GM12801 (cell line): ENCODE measurements around the gene PLXNA4.

ENCODE experiments used
- TF ChIP-seq, protein P1 (sequence below): IDR thresholded peaks from one replicate; pipeline ENCODE4 v1.5.1; 2011; ENCODE audit warnings: control low read depth; ENCODE audit not compliant: insufficient read length; ENCODE audit errors: extremely low read depth

Gene PLXNA4

DNA sequence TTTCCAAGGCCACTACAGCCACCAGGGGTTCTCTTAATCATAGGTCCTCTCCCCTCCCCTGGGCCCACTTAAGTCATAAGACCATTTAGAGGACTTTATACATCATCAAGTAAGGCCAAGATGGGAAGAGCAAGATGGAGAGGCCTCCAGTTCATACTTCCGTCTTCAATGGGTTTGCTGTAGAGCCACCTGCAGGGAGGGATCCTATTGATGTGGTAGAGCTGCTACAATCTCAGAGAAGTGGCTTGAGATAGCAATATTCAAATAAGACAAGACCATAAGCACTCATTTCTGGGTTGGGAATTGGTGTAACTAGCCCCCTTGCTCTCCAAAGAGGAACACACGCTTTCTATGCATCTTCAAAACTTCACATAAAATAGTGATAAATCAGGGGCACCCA is 214.2 kb downstream of the PLXNA4 start:
- TF ChIP-seq, protein P1, sequence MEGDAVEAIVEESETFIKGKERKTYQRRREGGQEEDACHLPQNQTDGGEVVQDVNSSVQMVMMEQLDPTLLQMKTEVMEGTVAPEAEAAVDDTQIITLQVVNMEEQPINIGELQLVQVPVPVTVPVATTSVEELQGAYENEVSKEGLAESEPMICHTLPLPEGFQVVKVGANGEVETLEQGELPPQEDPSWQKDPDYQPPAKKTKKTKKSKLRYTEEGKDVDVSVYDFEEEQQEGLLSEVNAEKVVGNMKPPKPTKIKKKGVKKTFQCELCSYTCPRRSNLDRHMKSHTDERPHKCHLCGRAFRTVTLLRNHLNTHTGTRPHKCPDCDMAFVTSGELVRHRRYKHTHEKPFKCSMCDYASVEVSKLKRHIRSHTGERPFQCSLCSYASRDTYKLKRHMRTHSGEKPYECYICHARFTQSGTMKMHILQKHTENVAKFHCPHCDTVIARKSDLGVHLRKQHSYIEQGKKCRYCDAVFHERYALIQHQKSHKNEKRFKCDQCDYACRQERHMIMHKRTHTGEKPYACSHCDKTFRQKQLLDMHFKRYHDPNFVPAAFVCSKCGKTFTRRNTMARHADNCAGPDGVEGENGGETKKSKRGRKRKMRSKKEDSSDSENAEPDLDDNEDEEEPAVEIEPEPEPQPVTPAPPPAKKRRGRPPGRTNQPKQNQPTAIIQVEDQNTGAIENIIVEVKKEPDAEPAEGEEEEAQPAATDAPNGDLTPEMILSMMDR = no peak

DNA sequence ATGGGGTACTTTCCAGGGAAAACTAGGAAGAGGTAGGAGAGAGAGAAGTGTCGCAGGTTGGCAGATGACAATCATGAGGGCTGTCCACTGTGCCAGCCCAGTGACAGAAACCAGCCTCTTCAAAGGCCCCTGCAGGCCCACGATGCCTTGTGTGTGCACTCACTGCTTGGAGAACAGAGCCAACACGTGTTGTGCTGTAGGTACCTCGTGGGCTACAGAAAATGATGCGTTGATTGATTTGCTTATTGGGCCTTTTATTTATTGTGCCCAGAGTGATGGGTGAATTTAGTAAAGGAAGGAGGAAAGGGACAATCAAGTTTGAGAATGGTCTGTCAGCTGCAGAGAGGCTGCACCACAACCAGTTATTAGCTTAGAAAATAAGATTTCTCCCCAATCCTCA is 215.1 kb downstream of the PLXNA4 start:
- TF ChIP-seq, protein P1 = no peak

DNA sequence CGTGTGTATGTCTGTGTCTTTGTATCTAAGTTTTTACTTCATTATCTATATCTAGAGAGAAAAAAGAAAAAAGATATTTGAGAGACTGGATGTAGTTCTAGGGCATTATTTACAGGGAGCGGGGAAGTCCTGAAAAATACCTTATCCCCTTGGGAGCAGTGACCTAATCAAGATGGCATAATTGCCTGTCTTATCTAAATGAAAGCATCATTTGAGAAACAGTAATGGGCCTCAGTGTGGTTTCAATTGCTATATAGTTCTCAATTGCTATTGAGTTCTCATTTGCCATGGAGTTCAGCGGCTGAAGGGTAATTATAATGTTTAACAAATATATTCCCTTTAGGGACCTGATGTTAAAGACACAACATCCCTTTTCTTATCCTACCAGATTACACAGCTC is 216.5 kb downstream of the PLXNA4 start:
- TF ChIP-seq, protein P1 = no peak

DNA sequence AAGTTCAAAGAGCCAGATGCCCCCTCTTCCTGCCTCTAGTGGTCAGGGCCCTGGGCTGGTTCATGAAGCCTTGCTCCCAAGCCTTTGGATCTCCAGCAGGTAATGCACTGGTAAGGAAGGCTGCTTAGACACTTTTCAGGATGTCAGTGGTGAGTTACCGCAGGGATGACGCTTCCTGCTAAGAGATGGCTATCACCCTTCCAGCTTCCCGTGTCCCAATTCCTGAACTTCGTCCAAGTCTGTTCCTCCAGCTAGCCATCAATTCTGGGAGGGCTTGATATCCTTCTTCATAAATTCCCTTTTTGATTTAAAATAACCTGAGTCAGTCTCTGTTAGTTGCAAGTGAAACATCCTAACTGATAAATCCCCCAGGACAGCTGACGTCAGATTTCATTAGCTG is 221.2 kb downstream of the PLXNA4 start:
- TF ChIP-seq, protein P1 = no peak

DNA sequence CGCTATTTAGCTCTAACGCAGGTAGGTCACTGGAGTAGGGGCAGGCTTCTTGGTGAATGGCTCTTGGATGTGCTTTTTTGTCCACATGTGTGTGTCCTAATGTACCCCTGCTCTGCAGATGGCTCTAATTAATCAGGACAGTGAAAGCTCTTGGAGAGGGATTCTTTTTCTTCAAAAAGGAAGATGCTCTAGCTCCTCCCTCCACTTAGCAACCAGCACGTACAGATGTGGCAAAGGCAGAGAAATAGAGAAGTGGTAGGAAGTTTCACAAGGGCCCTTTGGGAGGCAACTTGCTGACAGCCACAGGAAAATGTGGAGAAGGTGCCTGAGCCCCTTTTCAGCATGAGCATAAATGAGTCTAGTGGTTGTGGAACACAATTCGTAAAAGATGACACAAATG is 221.7 kb downstream of the PLXNA4 start:
- TF ChIP-seq, protein P1 = no peak

DNA sequence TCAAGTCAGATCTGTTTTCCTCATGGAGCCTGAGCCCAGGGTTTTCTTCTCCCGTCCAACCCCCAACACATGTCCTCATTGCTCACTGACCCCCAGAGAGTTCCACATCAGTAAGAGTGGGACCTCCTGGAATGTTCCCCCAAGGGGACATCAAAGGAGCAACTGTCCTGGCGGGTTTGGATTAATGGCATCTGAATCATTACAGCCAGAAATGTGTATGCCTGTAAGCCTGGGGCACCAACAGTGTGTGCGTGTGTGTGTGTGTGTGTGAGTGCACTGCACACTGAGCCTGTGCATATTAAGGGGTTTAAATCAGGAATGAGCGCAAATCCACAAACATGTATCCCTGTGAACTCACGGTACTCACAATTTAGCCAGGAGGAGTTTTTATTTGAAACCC is 222.3 kb downstream of the PLXNA4 start:
- TF ChIP-seq, protein P1 = no peak

DNA sequence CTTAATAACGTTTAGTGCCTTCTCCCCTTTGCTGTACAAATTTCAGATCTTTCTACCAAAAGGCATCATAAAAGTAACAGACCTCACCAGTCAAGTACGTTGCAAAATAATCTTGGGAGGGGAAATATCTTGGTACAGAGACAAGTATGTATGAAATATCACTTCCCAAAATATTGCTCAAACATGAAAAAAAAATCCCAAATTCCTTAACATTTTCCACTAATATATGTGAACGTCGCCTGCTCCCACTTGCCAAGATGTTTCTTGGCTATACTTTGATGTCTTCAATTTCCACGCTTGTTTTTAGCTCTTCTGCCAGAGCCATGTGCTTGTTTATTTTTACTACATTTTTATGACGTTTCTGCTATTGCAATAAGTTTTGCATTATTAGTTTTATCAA is 223.5 kb downstream of the PLXNA4 start:
- TF ChIP-seq, protein P1 = no peak
